ENCODE measurements around the gene FAM216B.
"Not testable (repeated sequence)": the region's sequence is repeated elsewhere in the genome, so short reads cannot be mapped to it uniquely, and the experiment has no call there.

Gene FAM216B

DNA sequence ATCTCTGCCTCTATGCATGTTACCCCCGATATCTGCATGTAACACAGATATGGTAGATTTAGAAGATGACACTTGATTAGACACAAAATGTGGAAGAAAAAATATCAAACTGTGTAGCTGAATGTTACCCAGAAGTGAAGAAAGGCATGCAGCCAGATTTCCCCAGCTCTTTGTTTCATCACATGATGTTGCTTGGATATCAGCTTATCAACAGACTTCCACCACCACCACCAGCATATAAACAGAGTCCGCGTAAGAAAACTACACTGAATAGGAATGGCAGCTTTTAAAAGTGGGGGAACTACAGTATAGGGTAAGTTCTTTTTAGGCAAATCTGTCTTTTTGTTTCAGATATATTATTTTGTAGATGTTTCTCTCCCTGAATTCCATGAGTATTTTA, at the start of gene FAM216B:
FAM216B (plus strand) TSS at position 233 of the 400 bp plus-strand sequence. CDS start 2,484 bp downstream, outside the sequence.
- no peak for DNase-seq

DNA sequence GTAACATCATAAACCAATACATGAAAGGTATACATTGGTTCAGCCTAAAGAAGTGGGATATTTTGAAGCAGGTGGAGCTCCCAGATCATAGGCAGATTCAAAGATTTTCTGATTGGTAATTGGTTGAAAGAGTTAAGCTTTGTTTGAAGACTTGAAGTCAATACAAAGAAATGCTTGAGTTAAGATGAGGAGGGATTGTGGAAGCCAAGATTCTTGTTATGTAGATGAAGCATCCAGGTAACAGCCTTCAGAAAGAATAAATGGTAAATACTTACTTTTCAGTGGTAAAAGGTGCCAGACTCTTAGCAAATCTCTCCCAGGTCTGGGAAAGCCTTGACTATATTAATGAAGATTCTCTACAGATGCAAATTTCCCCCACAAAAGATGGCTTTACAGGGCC, 49.3 kb upstream of the FAM216B start:
- no peak for DNase-seq

DNA sequence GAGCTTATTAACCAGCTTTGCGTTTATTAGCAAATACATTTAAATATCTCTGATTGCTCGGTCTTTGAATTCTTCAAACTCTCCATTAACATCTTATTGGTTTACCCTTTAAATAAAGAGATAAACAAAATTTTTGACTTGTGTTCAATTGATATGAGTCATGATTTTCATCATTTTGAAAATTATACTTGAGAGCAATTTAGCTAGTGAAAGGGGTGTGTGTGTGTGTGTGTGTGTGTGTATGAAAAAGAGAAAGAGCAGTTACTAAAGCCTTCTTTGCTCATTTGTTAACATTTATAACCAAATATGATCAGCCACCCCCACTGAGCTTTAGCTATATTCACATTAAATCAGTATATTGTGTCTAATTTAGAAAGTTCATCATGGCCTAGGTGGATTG, 48.3 kb upstream of the FAM216B start:
- no peak for DNase-seq

DNA sequence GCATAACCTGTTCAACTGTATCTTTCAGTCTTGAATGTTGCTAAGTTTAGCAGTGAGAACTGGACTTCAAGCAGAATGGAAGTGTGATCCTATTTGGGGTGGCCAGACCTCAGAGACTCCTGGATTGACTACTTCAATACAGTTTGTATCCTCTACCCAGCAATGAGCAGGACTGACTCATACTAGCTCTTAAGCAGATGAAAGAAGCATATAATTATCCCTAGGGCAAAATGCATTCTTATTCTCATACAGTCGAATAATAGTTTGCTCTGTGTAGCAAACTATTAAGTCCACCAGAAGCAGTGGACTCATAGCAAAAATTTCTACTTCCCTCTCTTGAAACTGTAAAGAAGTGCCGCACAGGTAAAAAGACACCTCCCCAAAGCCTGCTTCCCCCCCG, 46.4 kb upstream of the FAM216B start:
- no peak for DNase-seq

DNA sequence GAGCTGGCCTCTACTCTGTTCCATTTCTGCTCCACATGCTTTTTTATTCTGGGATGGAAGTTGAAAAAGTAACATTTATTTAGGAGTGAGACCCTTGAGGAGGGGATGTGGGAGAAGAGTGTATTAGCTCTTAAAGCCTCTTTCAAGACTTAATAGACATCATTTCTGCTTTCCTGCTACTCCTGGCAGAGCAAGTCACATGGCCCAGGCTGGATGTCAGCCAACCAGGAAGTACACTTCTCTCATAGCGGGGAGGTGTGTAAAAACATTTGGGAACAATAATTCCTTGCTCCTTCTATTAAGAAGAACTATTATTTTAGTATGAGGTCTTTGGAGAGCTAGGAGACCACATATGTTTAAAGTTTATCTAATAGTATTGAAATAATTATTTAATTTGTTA, 40.6 kb upstream of the FAM216B start:
- no peak for DNase-seq

DNA sequence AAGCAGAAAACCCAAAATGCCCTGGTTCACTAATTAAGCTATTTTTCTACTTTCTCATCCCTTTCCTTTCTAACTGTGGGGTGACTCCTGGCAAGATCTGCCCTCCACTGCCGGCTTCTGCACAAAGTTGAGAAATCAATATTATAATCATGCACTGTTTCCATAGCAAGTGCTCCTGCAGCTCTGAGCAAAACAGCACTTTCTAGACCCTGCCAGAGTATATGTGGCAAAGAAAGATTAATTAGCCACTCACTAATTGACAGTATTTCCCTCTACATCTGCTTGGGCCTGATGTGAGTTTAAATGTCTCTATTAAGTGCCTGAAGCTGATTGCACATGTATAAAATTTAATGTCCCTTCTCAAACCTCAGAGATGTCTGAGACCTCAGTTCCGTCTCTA, 39.5 kb upstream of the FAM216B start:
- DNase-seq, result no peak

DNA sequence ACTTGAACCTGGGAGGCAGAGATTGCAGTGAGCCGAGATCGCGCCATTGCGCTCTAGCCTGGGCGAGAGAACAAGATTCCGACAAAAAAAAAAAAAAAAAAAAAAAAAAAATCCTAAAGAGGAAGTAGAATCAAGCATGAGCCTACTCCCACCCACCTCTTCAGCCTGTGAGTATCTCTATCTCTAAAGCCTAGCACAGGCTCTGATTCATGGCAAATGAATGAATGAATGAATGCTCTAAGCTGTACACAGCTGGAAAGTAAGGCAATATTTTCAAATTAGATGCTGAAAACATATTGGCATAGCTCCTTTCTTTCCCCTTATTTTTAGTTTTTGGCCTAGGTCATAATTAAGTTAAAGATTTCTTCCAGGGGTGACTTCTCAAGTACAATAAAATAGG, 35.7 kb upstream of the FAM216B start:
- DNase-seq, result no peak

DNA sequence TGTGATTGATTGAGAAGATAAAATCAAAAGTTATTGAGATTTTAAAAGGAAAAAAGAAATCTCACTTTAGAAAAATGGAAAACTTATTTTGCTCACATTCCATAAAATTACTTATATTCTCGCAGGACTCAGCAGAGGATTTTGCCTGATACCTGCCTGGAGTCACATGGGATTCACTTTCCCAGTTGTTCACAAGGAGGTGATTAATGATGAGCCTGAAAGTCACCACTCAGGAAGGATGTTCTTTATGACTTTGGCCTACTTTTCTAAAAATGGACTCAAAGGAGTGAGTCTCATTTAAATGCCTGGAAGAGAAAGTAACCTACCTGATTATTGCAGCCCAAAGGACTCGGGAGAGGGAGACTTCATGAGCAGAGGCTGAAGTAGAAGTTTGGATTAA, 34.5 kb upstream of the FAM216B start:
- DNase-seq, result no peak

DNA sequence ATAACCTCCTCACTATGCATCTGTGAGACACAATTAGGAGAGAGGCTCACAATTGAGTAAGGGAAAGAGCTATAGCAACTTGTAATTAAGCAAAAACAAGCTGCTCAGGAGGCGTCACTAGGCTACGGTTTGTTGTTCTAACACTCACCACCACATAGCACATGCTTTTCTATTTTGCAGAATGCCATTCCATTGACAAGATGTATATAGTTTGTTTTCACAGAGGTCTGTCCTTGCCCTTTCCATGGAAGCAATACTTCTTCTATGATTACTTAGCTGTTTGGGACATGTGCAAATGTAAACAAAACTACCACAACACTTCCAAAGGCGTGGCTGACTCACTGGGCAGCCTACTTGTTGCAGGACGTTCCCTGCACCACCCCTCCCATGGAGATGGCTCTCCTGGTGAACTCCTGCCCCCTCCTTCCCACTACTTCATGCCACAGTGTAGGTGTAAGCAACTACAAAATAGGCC, 33.9 kb upstream of the FAM216B start:
- no peak for DNase-seq

DNA sequence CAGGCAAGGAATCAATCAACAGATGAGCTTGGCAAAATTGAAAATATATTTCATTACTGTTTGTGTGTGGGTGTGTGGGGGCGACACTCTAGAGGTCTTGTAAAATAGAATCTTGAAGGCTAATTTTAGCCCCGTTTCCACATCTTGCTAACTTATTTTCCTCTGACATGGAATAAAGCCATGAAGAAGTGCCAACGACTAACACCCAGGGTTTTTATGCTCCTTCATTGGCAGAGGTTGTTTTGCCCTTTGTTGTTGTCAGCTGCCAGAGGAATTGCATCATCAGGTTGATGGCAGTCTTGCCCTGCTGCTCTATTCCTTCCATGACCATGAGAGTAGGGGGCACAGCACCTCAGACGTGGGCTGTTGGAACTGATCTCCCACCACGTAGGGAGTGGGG, 30.6 kb upstream of the FAM216B start:
- DNase-seq, result no peak

DNA sequence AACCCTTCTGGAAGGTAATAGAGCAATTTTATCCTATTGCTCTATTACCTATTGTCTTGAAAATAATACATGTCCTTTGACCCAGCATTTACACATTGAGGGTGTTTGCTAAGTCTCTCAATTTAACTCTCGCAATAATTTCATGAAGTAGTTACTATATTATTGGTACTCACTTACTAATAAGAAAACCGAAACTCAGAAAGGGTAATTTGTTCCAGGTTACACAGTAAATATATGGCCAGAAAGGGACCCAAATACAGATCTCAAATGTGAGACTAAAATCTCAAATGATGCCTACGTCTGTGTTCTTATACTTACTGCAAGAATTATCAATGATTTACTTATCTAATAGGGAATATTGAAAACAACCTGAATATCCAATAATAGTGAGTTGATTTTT, 29.7 kb upstream of the FAM216B start:
- DNase-seq, result no peak

DNA sequence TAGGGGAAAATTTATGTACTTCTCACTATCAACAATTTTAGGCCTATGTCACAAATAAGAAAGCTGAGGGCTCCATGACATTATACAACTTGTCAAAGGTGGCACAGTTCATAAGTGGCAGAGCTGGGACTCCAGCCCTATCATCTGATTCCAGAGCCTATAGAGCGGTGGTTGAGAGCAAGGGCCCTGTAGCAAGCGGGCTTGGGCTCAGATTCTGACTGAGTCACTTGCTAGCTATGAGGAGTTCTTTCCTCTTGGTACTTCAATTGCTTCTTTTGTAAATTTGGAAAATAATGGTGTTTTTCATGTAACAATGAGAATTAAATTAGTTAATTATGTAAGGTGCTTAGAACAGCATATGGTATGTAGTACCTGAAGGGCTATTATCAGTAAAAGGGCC, 28.7 kb upstream of the FAM216B start:
- no peak for DNase-seq

DNA sequence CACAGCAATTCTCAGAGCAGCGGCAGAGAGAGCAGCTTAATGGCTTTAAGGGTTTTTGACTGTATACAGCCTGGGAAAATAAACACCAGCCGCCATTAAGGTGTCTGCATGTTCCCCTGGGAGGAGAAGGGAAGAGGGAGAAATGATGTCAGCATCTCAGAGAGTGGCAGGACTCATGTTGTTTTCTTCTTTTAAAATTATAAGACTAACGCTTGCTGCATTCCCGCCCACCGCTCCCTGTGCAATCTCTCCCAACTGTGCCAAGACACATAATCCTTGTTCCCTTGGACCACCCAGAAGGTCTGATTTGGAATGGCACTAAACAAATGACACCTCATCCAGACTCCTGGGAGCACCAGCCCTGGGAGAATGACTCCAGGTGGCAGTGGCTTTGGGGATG, 27.7 kb upstream of the FAM216B start:
- no peak for DNase-seq

DNA sequence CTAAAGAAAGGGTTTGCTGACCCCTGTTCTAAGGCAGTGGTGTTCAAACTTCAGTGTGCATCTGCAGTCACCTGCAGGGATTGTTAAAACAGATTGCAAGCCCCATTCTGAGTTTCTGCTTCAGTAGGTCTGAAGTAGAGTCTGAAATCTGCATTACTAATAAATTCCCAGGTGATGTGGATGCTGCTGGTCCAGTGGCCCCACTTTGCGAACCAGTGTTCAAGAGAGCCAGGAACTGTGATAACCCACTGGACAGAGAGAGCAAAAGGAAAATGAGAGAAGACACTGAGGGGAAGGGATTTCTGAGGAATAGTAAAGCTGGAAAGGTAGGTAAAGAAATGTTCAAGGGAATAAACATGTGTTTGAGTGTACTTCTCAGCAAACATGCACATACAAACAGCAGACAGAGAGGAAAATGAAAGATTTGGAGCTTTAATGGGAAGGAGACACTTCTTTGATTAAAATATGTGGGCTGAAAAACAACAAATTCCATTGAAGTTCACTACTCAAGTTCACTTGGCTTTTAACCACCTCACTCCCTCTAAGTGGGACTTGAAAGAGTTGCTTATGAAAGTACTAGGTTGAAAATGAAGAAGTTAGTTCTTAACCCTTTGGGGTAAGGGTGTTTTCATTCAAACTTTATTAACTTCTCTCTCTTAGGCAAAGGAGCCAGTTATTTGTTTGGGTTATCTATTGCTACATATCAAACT, 26.4 kb upstream of the FAM216B start:
- no peak for DNase-seq

DNA sequence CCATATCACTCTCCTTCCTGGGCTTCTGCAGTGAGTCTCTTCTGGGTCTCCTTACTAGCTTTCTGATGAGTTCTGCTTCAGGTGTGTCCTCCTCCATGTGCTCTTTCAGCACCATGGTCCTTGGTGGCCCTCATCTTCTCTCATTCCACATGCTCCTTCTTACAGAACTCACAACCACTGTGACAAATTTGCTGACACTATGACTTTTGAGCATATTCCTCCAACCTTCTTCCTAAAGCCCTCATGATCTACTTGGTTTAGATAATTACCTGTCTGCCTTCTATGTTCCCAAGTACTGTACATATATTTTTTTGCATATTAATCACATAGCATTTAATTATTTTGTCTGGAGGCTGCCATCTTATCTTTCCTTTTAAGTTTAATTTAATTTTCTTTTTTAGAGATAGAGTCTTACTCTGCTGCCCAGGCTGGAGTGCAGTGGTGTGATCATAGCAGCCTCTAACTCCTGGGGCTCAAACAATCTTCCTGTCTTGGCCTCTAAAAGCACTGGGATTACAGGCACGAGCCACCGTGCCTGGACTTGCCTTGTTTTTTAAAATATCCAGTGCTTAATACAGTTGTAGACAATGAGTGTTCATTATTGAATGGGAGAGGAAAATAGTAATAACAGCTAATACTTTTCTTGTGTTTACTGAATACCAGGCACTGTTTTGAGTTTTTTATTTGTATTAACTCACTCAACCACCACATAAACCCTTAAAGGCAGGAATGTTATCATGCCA, 23.5 kb upstream of the FAM216B start:
- no peak for DNase-seq

DNA sequence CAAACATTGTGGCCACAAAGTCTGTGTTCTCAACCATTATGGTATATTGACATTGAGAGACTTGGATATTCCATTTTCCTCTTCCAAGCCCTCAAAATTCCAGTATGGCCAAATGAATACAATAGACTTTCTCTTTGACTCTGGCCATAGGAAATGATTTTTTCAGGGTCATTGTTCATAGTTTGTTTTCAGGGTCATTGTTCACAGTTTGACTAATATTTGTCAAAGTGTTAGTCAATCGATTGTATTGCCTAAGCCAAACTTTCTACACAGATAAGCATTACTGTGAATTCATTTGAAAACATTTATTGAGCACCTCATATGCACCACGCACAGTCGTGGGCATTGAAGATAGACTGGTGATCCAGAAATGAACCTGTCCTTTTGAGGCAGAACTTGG, 22.9 kb upstream of the FAM216B start:
- DNase-seq, result no peak

DNA sequence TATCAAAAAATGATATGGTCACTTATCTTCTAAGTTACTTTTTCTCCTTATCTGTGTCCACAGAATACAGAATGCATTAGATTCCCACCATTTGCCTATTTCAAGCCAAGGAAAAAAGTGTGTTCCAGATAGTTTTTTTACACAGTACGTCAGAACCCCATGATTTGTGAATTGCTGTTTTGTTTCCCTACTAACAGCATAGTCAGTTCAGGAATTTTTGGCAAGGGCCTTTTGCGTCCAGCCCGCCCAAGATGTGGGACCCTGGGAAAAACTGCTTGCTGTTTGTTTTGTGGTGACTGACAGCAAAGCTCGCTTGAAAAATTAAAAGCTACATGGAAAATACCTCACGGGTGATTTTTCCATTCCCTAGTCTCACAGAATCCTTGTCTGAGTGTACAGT, 20.4 kb upstream of the FAM216B start:
- DNase-seq, result no peak

DNA sequence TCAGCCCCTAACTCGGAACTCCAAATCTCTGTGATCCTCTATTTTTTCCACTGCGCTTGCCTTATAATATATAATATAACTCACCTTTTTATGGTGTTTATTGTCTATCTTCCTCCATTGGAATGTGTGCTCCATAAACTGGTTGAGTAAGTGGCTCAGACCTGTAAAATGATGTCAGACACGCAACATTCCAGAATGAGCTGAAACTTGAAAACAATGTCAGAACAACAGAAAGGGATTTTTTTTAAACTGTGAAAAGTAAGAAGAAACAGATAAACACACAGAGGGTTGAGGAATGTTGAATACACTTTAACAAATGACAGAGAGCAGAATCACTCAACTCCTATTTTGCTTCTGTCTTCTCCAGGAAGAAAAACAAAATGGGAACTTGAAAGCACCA, 19.1 kb upstream of the FAM216B start:
- no peak for DNase-seq

DNA sequence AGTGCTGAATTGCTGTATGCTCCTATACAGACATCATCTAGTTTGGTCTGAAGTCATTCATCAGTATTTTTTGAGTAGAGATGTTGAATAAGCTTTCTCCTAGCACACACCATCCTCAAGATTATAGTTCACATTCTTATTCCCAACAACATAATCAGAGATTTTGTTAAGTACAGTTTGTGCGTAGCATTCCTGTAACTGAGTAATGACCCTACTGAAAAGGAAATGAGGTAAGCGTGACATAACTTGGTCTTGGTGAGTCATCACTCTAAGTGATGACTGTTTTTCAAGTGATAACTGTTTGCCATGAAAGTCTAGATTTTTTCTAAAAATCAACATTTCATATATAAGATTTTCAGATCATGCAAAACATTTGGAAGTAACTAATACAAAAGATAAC, 18.5 kb upstream of the FAM216B start:
- no peak for DNase-seq

DNA sequence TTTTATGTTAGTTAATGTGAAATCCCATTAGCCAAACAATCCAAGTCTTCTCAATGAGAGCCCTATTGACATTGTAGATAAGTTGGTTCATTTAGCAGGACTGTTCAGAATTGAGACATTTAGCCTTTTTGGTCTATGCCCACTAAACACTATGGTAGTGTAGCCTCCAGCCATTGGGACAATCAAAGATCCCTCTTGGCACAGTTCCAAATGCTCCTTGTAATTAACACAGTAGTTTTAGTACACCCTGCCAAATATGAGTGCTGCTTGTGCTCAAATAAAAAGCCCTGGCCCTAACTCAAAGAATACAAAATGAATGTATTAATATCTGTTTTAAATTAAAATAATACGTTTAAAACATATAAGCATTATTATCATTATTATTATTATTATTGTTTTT, 15.4 kb upstream of the FAM216B start:
- no peak for DNase-seq

DNA sequence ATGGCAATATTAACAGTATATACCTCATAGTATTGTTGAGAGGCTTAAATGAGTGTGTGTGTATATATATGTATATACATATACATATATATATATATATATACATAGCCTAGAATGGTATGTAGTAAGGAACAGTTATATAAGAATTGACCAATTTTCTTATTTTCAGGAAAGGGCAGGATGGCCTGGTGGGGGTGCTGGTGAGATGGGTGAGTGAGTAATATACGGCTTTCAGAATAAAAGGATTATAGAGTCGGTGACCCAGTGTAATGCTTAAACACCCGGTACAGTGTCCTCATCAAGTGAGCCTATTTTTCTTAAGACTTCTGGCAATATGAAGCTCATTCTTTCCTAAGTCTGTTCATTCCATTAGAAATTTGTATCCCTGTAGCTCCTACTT, 11.7 kb upstream of the FAM216B start:
- no peak for DNase-seq

DNA sequence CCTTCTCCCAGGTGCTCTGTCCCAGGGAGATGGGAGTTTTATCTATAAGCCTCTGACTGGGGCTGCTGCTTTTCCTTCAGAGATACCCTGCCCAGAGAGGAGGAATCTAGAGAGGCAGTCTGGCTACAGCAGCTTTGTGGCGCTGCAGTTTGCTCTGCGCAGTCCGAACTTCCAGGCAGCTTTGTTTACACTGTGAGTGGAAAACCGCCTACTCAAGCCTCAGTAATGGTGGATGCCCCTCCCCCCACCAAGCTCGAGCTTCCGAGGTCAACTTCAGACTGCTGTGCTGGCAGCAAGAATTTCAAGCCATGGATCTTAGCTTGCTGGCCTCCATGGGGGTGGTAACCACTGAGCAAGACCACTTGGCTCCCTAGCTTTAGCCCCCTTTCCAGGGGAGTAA, 4.8 kb upstream of the FAM216B start:
- not testable (repeated sequence) for DNase-seq

DNA sequence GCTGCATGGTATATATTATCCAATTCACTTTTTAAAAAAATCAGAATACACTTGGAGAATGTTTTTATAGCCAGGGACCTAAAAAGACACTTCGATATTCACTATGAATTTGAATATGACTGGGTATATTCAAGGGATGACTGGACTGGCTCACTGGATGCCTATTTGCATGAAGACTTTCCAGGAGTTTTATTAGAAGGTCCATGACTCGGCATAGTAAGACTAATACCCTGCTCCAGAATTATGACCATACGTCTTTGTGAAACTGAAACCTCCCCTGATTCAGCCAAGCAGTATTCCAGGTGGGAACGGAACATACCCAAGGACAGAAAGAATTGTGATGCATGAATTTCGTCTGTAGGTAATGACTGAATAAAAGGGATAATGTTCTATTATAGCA, 3.9 kb upstream of the FAM216B start:
- DNase-seq, result no peak

DNA sequence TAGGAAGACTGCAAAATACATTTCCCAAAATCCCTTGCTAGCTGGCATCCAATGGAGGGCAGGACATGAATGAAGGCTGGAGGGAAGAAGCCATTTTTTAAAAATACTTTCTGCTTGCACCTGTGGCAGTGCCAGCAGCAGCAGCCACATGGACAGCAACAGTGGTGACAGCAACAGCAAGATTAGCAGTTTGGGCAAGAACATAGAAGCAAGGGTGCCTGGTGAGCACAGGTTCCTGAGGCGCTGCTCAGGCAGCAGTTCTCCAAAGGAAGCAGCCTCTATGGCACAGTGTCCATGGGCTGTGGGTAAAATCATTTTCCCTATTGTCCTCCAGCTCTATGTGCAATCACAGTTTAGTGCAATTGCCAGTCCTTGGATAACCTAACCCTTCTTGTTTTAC, 1.3 kb upstream of the FAM216B start:
- no peak for DNase-seq

DNA sequence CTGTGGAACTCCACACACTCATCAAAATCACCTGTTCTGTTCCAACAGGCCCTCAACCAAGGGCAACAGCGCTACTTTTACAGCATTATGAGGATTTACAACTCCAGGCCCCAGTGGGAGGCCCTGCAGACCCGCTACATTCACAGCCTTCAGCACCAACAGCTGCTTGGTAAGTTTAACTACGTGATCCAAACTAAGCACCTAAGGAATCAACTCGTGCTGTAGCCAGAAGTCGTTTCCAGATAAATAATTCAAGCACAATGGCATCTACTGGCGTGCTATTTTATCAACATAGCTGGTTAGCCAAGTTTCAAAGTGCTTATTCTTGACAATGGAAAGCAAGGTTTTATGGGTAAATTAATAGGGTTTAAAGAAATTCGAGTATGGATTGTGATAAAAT, 5.3 kb downstream of the FAM216B start:
- no peak for DNase-seq
